Breast epithelium (tissue), 3 donors: ENCODE results near the gene PAPSS1.

Experiments
- POLR2A ChIP-seq: fragments of 450-650 bp; IDR thresholded peaks from one replicate; pipeline ENCODE4 v1.6.1; 2016; ENCODE audit warnings: antibody characterized with exemption, mild to moderate bottlenecking, moderate library complexity
- TF ChIP-seq, protein P1 (sequence below), 3 donors: fragments of 450-650 bp; IDR thresholded peaks; one replicate each; pipeline ENCODE4 v1.5.1; 2016 to 2017; ENCODE audit warnings: antibody characterized with exemption in 3 of 3, mild to moderate bottlenecking in 3 of 3, moderate library complexity in 3 of 3

DNA sequence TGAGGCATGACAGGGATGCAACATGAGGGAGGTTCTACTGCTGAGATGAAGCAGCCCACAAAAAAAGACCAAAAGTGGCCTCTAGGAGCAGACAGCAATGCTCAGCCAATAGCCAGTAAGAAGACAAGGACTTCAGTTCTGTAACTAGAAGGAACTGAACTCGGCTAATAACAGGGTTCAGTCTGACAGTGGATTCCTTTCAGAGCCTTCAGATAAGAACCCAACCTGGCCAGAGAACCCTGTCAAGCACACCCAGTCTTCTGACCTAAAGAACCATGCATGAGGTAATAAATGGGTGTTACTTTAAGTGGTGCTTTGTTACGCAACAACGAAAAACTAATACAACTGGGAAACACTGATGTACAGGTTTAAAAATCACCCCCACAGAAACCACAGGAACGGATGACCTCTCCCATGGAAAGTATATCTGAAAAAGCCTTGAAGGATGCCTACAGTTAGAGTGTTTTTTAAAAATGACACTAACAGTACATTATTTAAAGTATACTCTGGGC lies 94.6 kb downstream of the PAPSS1 start:
- TF ChIP-seq, protein P1, sequence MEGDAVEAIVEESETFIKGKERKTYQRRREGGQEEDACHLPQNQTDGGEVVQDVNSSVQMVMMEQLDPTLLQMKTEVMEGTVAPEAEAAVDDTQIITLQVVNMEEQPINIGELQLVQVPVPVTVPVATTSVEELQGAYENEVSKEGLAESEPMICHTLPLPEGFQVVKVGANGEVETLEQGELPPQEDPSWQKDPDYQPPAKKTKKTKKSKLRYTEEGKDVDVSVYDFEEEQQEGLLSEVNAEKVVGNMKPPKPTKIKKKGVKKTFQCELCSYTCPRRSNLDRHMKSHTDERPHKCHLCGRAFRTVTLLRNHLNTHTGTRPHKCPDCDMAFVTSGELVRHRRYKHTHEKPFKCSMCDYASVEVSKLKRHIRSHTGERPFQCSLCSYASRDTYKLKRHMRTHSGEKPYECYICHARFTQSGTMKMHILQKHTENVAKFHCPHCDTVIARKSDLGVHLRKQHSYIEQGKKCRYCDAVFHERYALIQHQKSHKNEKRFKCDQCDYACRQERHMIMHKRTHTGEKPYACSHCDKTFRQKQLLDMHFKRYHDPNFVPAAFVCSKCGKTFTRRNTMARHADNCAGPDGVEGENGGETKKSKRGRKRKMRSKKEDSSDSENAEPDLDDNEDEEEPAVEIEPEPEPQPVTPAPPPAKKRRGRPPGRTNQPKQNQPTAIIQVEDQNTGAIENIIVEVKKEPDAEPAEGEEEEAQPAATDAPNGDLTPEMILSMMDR (IDR thresholded peaks at IDR 0.05), result no peak
- TF ChIP-seq POLR2A, result no peak
